ENCODE data around the gene CERCAM.
A peak's percentile ranks its signal among the peaks of the same experiment; 100 is the strongest.

Gene CERCAM, protein sequence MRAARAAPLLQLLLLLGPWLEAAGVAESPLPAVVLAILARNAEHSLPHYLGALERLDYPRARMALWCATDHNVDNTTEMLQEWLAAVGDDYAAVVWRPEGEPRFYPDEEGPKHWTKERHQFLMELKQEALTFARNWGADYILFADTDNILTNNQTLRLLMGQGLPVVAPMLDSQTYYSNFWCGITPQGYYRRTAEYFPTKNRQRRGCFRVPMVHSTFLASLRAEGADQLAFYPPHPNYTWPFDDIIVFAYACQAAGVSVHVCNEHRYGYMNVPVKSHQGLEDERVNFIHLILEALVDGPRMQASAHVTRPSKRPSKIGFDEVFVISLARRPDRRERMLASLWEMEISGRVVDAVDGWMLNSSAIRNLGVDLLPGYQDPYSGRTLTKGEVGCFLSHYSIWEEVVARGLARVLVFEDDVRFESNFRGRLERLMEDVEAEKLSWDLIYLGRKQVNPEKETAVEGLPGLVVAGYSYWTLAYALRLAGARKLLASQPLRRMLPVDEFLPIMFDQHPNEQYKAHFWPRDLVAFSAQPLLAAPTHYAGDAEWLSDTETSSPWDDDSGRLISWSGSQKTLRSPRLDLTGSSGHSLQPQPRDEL

GRCh38 chr9:128420651-128421481 is at the start of gene CERCAM:
CERCAM (plus strand) TSS chr9:128420857; CDS start chr9:128420878, 21 bp downstream.
- DNase-seq (ENCODE audit: low spot score), result peak; percentile 90

GRCh38 chr9:128371630-128372117 is 49.0 kb upstream of the CERCAM start:
- no peak for DNase-seq (ENCODE audit: low spot score)

- no peak for DNase-seq (ENCODE audit: low spot score)
Measured at GRCh38 chr9:128372188-128372641, 48.4 kb upstream of the CERCAM start.

DNA sequence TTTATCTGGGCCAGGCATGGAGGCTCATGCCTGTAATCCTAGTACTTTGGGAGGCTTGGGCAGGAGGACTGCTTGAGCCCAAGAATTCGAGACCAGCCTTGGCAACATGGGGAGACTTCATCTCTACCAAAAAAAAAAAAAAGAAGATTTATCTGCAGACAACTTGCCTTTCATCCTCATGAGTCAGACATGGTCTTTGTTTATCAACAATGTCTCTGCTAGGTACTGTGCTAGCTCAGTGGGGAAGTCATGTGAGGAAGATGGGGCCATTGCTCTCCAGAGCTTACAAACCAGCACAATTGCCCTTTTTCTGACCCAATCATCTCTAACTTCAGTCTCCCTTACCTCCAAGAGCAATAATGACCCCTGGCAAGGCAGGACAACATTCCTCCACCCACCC is 47.9 kb upstream of the CERCAM start:
- DNase-seq (ENCODE audit: low spot score), result no peak

DNA sequence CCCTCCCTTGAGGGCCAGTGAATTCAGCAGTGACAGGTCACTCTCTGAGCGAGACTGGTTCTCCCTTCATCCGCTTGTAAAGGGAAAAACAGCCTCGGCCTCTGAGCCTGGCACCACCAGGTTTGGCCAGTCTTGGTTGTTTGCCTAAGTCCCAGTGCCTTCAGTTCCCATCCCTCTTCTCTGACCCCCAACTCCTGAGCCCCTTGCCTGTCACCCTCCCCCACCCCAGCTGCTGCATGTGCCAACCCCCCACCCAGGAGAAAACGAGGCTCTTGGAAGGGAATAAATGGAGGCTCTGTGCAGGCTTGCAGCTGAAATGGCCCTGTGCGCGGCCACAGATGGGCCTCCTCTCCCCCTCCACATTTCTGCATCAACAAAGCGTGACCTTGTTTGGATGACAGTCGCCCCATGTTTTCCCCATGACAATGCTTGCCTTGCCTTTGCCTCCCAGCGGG is 46.4 kb upstream of the CERCAM start:
- DNase-seq (ENCODE audit: low spot score), result no peak

- no peak for DNase-seq (ENCODE audit: low spot score)
Measured at GRCh38 chr9:128375865-128376264, 44.8 kb upstream of the CERCAM start.

DNA sequence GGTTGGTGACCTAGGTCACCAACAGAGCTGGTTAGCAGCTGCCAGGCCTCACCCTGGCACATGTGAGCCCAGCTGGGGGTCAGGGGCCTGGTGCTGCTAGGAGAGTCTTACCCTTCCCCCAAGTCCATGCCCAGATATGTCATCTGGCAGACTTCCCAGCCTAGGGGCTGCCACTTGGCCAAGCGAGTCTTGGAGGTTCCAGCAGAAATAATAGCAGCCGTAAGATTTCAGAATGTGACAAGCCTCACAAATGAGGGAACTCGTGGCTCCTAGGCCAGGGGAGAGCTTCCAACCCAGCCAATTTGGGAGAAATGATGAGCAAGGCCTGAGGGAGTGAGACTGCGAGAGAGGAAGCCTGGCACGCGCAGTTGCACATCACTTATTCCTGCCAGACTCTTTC is 38.4 kb upstream of the CERCAM start:
- DNase-seq (ENCODE audit: low spot score), result no peak

DNA sequence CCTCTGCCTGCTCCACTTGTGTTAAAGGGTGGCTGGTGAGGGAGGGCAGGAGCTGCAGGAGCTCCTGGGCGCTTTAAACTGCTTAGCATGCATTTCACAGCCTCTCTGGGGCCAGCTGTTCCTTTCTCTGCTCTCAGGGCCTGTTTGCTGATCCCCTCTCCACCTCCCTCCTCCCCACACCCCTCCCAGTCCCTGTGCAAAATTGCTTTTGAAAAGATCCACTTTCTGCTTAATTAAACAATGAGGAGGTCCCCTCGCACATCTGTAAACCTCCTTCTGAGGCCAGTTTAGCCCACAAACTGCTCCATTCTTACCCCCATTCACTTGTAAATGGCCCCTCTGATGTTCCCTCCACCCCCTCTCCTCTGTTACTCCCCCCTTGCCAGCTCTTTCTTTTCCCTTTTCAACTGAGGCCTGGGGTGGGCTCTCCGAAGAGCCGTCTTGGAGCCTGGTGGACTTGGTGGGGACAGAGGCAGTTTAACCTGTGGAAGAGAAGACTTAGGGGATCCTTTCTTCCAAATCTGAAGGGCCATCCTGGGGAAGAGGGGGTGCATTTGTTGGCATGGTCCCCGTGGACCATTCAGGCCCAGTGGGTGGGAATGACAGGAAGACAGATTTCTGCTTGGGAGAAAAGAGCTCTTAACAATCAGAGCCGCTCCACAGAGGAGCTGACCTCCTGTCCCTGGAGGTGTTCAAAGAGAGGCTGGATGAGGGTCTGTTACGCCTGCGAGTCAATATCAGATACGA is 37.5 kb upstream of the CERCAM start:
- peak; percentile 76 for DNase-seq (ENCODE audit: low spot score)

GRCh38 chr9:128383791-128384190 is 36.9 kb upstream of the CERCAM start:
- no peak for DNase-seq (ENCODE audit: low spot score)

- DNase-seq (ENCODE audit: low spot score), result no peak
Measured at GRCh38 chr9:128384801-128385495, 35.7 kb upstream of the CERCAM start.

GRCh38 chr9:128385496-128386460 is 34.9 kb upstream of the CERCAM start:
- DNase-seq (ENCODE audit: low spot score), result no peak

- no peak for DNase-seq (ENCODE audit: low spot score)
Measured at GRCh38 chr9:128388150-128388549, 32.5 kb upstream of the CERCAM start.

DNA sequence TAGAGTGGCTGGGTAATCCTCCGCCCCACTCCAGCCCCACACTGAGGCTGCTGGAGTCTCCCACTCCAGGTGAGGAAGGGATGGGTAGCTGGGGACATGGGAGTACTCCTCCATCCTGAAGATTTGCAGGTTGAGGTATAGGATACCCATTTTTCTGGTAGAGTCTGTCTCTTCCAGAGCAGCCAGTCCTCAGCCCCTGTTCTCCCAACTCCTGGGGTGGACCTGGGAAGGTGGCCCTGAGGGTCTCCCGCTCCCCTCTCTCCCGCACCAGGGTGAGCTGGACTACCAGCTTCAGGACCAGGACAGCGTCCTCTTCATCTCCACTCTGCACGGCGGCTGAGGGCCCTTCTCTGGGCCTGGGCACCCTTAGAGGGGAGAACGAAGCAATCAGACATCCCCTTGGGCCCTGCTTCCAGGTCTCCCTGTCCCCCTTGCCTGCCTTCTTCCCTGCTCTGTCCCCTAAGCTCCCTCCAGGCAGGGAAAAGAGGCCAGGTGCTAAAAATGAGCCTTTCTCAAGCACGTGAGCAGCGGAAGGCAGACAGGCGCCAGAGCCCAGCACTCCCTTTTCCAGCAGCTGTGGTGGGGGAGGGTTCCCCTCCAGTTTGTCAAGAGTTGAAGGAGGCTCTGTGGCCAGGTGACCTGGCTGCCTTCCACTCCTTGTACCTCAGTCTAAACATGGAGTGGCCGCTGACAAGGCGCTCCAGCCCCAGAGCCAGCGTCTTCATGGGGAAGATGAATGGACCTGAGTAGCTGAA is 31.1 kb upstream of the CERCAM start:
- no peak for DNase-seq (ENCODE audit: low spot score)

DNA sequence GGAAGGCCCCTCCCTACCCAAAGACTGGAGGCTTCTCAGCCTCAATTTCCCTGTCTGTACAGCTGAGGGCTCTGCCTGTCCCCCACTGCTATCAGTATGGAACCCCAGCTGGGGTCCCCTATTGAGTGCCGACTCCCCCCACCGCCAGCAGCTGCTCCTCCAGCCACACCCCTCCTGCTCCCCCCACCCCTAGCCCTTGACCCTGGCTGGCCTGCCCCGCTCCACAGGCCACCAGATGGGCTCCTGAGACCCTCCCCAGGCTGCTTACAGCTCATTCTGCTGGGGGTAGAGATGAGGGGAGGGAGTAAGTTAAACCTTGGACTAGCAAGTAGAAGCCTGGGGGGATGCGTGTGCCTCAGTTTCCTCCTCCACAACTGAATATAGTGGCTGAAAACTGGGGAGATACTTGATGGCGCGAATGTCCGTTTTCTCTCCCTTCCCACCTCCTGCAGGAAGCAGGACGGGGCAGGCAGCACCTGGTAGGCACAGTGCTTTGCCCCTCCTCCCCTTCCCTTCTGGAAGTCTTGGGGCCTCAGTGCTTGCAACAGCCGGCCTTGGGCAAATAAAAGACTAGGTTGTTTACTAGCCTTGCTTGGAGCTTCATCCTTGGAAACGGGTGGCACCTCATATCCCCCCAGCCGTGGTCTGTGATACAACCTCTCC is 30.4 kb upstream of the CERCAM start:
- no peak for DNase-seq (ENCODE audit: low spot score)

GRCh38 chr9:128390813-128391711 is 29.6 kb upstream of the CERCAM start:
- no peak for DNase-seq (ENCODE audit: low spot score)

DNA sequence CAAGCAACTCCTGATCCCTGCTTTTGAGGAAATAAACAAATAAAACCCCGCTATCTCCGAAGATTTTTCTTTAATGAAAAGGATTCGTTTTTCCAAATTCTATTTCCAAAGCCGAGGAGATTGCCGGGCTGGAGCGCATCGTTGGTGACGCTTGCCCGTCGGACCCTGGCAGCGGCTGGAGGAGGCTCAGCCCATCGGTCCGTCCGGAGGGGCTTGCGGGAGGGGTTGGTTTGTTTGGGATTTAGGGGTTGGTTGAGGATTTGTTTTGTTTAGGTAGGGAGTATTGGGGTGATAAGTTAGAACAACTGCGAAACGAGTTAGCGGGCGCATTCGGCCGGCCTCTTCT is 28.7 kb upstream of the CERCAM start:
- no peak for DNase-seq (ENCODE audit: low spot score)

DNA sequence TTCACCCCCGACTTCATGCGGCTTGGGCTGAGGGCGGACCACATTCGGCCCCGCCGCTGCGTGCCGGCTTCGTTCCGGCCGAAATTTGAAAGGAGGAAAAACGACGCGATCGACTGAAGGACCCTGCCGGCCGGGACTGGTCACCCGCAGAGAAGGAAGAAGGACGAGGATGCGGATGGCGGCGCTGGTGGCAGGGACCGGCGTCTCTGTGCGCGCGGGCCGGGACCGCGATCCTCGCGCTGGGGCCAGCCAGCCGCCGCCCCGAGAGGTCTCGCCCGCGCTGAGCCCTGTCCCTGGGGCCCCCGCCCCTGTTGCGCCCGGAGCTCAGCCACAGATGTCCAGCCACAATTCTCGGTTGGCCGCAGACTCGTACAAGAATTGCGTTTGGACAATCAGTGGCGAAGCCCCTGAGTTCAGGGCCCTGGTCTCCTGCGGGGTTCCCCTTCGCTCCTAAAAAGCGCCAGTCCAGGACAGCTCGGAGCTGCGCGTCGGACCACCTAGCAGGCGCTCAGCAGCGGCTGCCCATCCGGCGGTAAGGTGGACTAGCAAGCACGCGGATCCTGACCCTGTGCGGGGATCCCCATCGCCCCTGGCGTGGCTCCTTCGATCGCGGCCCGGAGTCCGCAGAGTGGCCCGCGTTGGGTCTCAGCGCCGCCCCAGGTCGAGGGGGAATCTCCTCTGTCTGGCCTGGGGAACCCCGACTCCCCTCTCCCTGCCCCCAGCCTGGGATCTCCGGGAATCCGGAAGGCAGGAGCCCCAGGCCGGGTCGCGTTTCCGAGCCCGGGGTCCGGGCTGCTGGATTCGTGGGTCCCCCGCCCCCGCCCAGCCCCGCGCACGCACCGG is 28.1 kb upstream of the CERCAM start:
- DNase-seq (ENCODE audit: low spot score), result no peak
